B cell (primary cell): ENCODE results near the gene FRG2B. TPM values are rescaled to one million over a fixed set of nuclear protein-coding genes. Genes with fewer than 3 reads are reported as not detected.
"Not testable (repeated sequence)": the region's sequence is repeated elsewhere in the genome, so short reads cannot be mapped to it uniquely, and the experiment has no call there.

Source experiments
- ATAC-seq: fragments of 200-7000 bp; cut with Tn5 transposase; one replicate; pipeline ENCODE4 v1.10.0; 2021; ENCODE audit warnings: low read depth, mild to moderate bottlenecking, moderate number of reproducible peaks, moderate library complexity
- CTCF ChIA-PET: fragments of 350-600 bp; sonication (Branson Sonifier 250); formaldehyde crosslinking; loops from one replicate; lab custom pipeline; 2021; ENCODE audit warnings: antibody characterized with exemption, inconsistent platforms; lab: Charles Lee
- POLR2A ChIA-PET: fragments of 350-600 bp; sonication (Branson Sonifier 250); formaldehyde crosslinking; loops from one replicate; lab custom pipeline; 2021; ENCODE audit warnings: antibody characterized with exemption; lab: Charles Lee
- DNase-seq: peaks from one replicate; pipeline ENCODE4 v3.0.0; 2013
- H2AFZ ChIP-seq: 2 replicates; pipeline ENCODE4 v1.6.1; 2012; ENCODE audit warnings: mild to moderate bottlenecking, low read depth, low read length; ENCODE audit not compliant: insufficient read depth, poor library complexity, severe bottlenecking
- H3K27ac ChIP-seq, 2 donors: 1 replicate in 1 of 2; 2 replicates in 1 of 2; pipeline ENCODE4 v1.5.1; 2012 to 2013; ENCODE audit warnings: low read length in 2 of 2, mild to moderate bottlenecking in 2 of 2, moderate library complexity in 1 of 2
- H3K27me3 ChIP-seq, 4 experiments: fragments of 200-600 bp in 1 of 4; sonication (generic) in 1 of 4; replicated peaks in 1 of 4; 1 replicate in 2 of 4; 2 replicates in 2 of 4; pipeline versions ENCODE4 v1.6.1 to v1.7.0; 2013 to 2016; ENCODE audit warnings: low read length in 3 of 4, mild to moderate bottlenecking in 2 of 4, mixed read lengths in 1 of 4, moderate library complexity in 1 of 4; ENCODE audit not compliant: insufficient read depth in 4 of 4, control insufficient read depth in 3 of 4; ENCODE audit errors: control extremely low read depth in 1 of 4
- H3K36me3 ChIP-seq, 2 experiments: replicated peaks in 1 of 2; 1 replicate in 1 of 2; 2 replicates in 1 of 2; pipeline versions ENCODE4 v1.6.1 to v1.7.1; 2013; ENCODE audit warnings: low read length in 1 of 2; ENCODE audit not compliant: insufficient read depth in 2 of 2, control insufficient read depth in 1 of 2; ENCODE audit errors: control extremely low read depth in 1 of 2, extremely low read depth in 1 of 2
- H3K4me1 ChIP-seq, 2 donors: fragments of 200-600 bp in 1 of 2; sonication (generic) in 1 of 2; 1 replicate in 1 of 2; 2 replicates in 1 of 2; pipeline versions ENCODE4 v1.5.1 to v1.6.1; 2013 to 2017; ENCODE audit warnings: low read length in 2 of 2; ENCODE audit not compliant: control insufficient read depth in 2 of 2, insufficient read depth in 2 of 2
- H3K4me2 ChIP-seq: replicated peaks from 2 replicates; pipeline ENCODE3; 2012; ENCODE audit warnings: mild to moderate bottlenecking, low read depth, low read length; ENCODE audit not compliant: poor library complexity, severe bottlenecking
- H3K4me3 ChIP-seq, 5 experiments: fragments of 200-600 bp in 1 of 5; sonication (generic) in 1 of 5; 1 replicate in 3 of 5; 2 replicates in 2 of 5; pipeline versions ENCODE4 v1.5.1 to v1.7.0; 2011 to 2016; ENCODE audit warnings: low read length in 4 of 5, mild to moderate bottlenecking in 4 of 5, low read depth in 2 of 5, control low read depth in 1 of 5, moderate library complexity in 1 of 5; ENCODE audit not compliant: insufficient read depth in 1 of 5; ENCODE audit errors: control extremely low read depth in 1 of 5, extremely low read depth in 1 of 5
- H3K79me2 ChIP-seq: fragments of 200-600 bp; sonication (generic); one replicate; pipeline ENCODE4 v1.6.0; 2016; ENCODE audit warnings: low read length; ENCODE audit not compliant: control insufficient read depth, insufficient read depth
- H3K9ac ChIP-seq: fragments of 200-600 bp; sonication (generic); 2 replicates; pipeline ENCODE4 v1.6.1; 2017; ENCODE audit warnings: mild to moderate bottlenecking, low read length, moderate library complexity
- H3K9me3 ChIP-seq, 3 donors: one replicate each; pipeline versions ENCODE4 v1.6.1 to v1.7.1; 2013; ENCODE audit warnings: low read length in 2 of 3; ENCODE audit not compliant: control insufficient read depth in 2 of 3, insufficient read depth in 1 of 3; ENCODE audit errors: control extremely low read depth in 1 of 3
- H4K20me1 ChIP-seq: 2 replicates; pipeline ENCODE4 v1.6.0; 2012; ENCODE audit warnings: mild to moderate bottlenecking, low read length; ENCODE audit not compliant: insufficient read depth, control insufficient read depth, poor library complexity, severe bottlenecking
- H3K27ac Mint-ChIP-seq: one replicate; pipeline ENCODE4 v1.8.0; 2021; ENCODE audit warnings: mixed read lengths
- H3K27me3 Mint-ChIP-seq: one replicate; pipeline ENCODE4 v1.8.0; 2021; ENCODE audit warnings: mixed read lengths
- H3K4me1 Mint-ChIP-seq: one replicate; pipeline ENCODE4 v1.8.0; 2021; ENCODE audit warnings: mixed read lengths
- H3K4me3 Mint-ChIP-seq: one replicate; pipeline ENCODE4 v1.8.0; 2021; ENCODE audit warnings: mixed read lengths
- H3K9me3 Mint-ChIP-seq: one replicate; pipeline ENCODE4 v1.8.0; 2022; ENCODE audit warnings: mixed read lengths; ENCODE audit not compliant: insufficient read depth
- WGBS: methylation state at CpG from one replicate; pipeline ENCODE4 v1.1.5; 2013; ENCODE audit warnings: missing lambda C conversion rate; ENCODE audit not compliant: insufficient coverage; 5-methylcytosine and 5-hydroxymethylcytosine counted together
- intact Hi-C: fragments of 100-400 bp; cut with micrococcal nuclease; formaldehyde crosslinking; loops from one replicate; pipeline ENCODE4 v1.10.0; 2022
- polyA plus RNA-seq: library from polyadenylated mRNA; depleted of rRNA; stranded (reverse); fragments of >200 nt; gene quantifications from 2 replicates; pipeline ENCODE4 v1.2.3, GENCODE V29; 2012
- total RNA-seq, 2 donors: library from RNA; stranded (reverse); fragments of 120-200 nt in 1 of 2; gene quantifications; 1 replicate in 1 of 2; 2 replicates in 1 of 2; pipeline versions ENCODE4 v1.2.3 to v1.2.4, GENCODE V29; 2013 to 2022

The FRG2B gene
- total and polyA plus RNA-seq, 2 donors (not counting 1 experiment from before 2014, with no cell fraction given), result not detected

GRCh38 chr10:133630723-133631249 is 4.2 kb upstream of the FRG2B start:
- H3K4me3 ChIP-seq, H3K4me3 Mint-ChIP-seq, H2AFZ ChIP-seq, H3K27me3 Mint-ChIP-seq, H3K27ac ChIP-seq, CTCF ChIA-PET, H3K9me3 ChIP-seq, H3K36me3 ChIP-seq, H3K4me1 ChIP-seq, intact Hi-C loops, H3K9ac ChIP-seq, H3K79me2 ChIP-seq, H3K27ac Mint-ChIP-seq, H4K20me1 ChIP-seq, ATAC-seq, H3K27me3 ChIP-seq, H3K9me3 Mint-ChIP-seq, DNase-seq, POLR2A ChIA-PET, H3K4me1 Mint-ChIP-seq, H3K4me2 ChIP-seq: not testable (repeated sequence)
- no CpG with 5 or more reads among the region's 5 CpGs for WGBS

- H3K4me2 ChIP-seq, H3K4me1 ChIP-seq, CTCF ChIA-PET, H3K27ac Mint-ChIP-seq, H3K9ac ChIP-seq, H3K79me2 ChIP-seq, DNase-seq, H3K9me3 Mint-ChIP-seq, H3K4me1 Mint-ChIP-seq, ATAC-seq, H3K36me3 ChIP-seq, POLR2A ChIA-PET, H3K27ac ChIP-seq, H3K4me3 Mint-ChIP-seq, H2AFZ ChIP-seq, H3K4me3 ChIP-seq, intact Hi-C loops, H4K20me1 ChIP-seq: not testable (repeated sequence)
- peaks cover 23% of the 10 kb centered on the region for H3K27me3 Mint-ChIP-seq
- WGBS, result 59% methylated on average over 5 of the region's 31 CpGs
- peaks cover 0 to 14% (median 0%) of the 10 kb centered on the region in 3 donors for H3K9me3 ChIP-seq
- H3K27me3 ChIP-seq, result peaks cover 0 to 22% (median 3%) of the 10 kb centered on the region in 4 experiments
Measured at GRCh38 chr10:133622544-133622943, 4.1 kb downstream of the FRG2B start.
